OCI-LY7 (cell line): ENCODE data around the gene BACH2.

Source experiments
- CTCF ChIP-seq: fragments of 200-600 bp; sonication (generic); conservative IDR thresholded peaks from 2 replicates; pipeline ENCODE4 v1.5.1; 2014; ENCODE audit warnings: mild to moderate bottlenecking, antibody characterized with exemption, low read length, moderate library complexity, mixed read lengths
- EZH2phosphoT487 ChIP-seq: fragments of 200-600 bp; sonication (generic); IDR thresholded peaks from 2 replicates; pipeline ENCODE4 v1.6.1; 2018; ENCODE audit warnings: low read depth, borderline replicate concordance, mild to moderate bottlenecking, mixed run types, antibody characterized with exemption, low read length, moderate library complexity, mixed read lengths

- no peak for TF ChIP-seq CTCF
- no peak for TF ChIP-seq EZH2phosphoT487
Observed at GRCh38 chr6:90184334-90185298, 112.0 kb downstream of the BACH2 start.
